ENCODE results near the gene RABAC1.

The RABAC1 gene

GRCh38 chr19:42003506-42004294 is 44.6 kb upstream of the RABAC1 start:
- H3K79me2 ChIP-seq (ENCODE audit: insufficient read depth, low read length), result no peaks in the 10 kb centered on the region
- H3K9me2 ChIP-seq (ENCODE audit: low read depth, low read length), result no peaks in the 10 kb centered on the region
- no peak overlapping the region for H3K4me2 ChIP-seq (ENCODE audit: low read length)
- H2AFZ ChIP-seq (ENCODE audit: low read length), result no peak overlapping the region
- no peak overlapping the region for H3K27ac ChIP-seq (ENCODE audit: low read depth, low read length, poor library complexity, severe bottlenecking)
- no peaks in the 10 kb centered on the region for H4K20me1 ChIP-seq (ENCODE audit: insufficient read depth, low read length)
- no peaks in the 10 kb centered on the region for H3K36me3 ChIP-seq (ENCODE audit: insufficient read depth, low read length)
- TF ChIP-seq CTCF (IDR thresholded peaks at IDR 0.05; ENCODE audit: low read length), result no peak
- TF ChIP-seq EZH2 (IDR thresholded peaks at IDR 0.05; ENCODE audit: borderline replicate concordance, low read length), result no peak
- H3K9me3 ChIP-seq (ENCODE audit: low read length), result no peaks in the 10 kb centered on the region
- H3F3A ChIP-seq (ENCODE audit: insufficient read depth, low read length), result no peaks in the 10 kb centered on the region
- H3K4me1 ChIP-seq (ENCODE audit: insufficient read depth, low read length, severe bottlenecking), result no peaks in the 10 kb centered on the region
- H3K27me3 ChIP-seq (ENCODE audit: insufficient read depth, low read length), result peaks cover 9% of the 10 kb centered on the region
- no peak overlapping the region for H3K4me3 ChIP-seq (ENCODE audit: low read depth, low read length, poor library complexity, severe bottlenecking)
- no peak overlapping the region for H3K9ac ChIP-seq (ENCODE audit: low read length)

GRCh38 chr19:41999878-42000208 is 40.7 kb upstream of the RABAC1 start:
- Histone ChIP-seq H3K9me2 (ENCODE audit: low read depth, low read length) (no peaks in the 10 kb centered on the region), H2AFZ (ENCODE audit: low read length) (no peak overlapping the region), H3K79me2 (ENCODE audit: insufficient read depth, low read length) (no peaks in the 10 kb centered on the region), H3K4me1 (ENCODE audit: insufficient read depth, low read length, severe bottlenecking) (peaks cover 13% of the 10 kb centered on the region), H3K36me3 (ENCODE audit: insufficient read depth, low read length) (no peaks in the 10 kb centered on the region), H3K4me2 (ENCODE audit: low read length) (no peak overlapping the region), H3K27me3 (ENCODE audit: insufficient read depth, low read length) (peaks cover 14% of the 10 kb centered on the region), H3K27ac (ENCODE audit: low read depth, low read length, poor library complexity, severe bottlenecking) (no peak overlapping the region), H3K9ac (ENCODE audit: low read length) (no peak overlapping the region), H3K9me3 (ENCODE audit: low read length) (no peaks in the 10 kb centered on the region), H4K20me1 (ENCODE audit: insufficient read depth, low read length) (no peaks in the 10 kb centered on the region), H3F3A (ENCODE audit: insufficient read depth, low read length) (no peaks in the 10 kb centered on the region), H3K4me3 (ENCODE audit: low read depth, low read length, poor library complexity, severe bottlenecking) (no peak overlapping the region)
- TF ChIP-seq CTCF (IDR thresholded peaks at IDR 0.05; ENCODE audit: low read length) (no peak), EZH2 (IDR thresholded peaks at IDR 0.05; ENCODE audit: borderline replicate concordance, low read length) (no peak)

- no peaks in the 10 kb centered on the region for H3K9me3 ChIP-seq (ENCODE audit: low read length)
- peaks cover 13% of the 10 kb centered on the region for H3K4me1 ChIP-seq (ENCODE audit: insufficient read depth, low read length, severe bottlenecking)
- no peaks in the 10 kb centered on the region for H3K36me3 ChIP-seq (ENCODE audit: insufficient read depth, low read length)
- no peaks in the 10 kb centered on the region for H4K20me1 ChIP-seq (ENCODE audit: insufficient read depth, low read length)
- TF ChIP-seq EZH2 (IDR thresholded peaks at IDR 0.05; ENCODE audit: borderline replicate concordance, low read length), result no peak
- TF ChIP-seq CTCF (IDR thresholded peaks at IDR 0.05; ENCODE audit: low read length), result no peak
- H3K4me3 ChIP-seq (ENCODE audit: low read depth, low read length, poor library complexity, severe bottlenecking), result no peak overlapping the region
- no peak overlapping the region for H2AFZ ChIP-seq (ENCODE audit: low read length)
- H3K4me2 ChIP-seq (ENCODE audit: low read length), result no peak overlapping the region
- H3K27ac ChIP-seq (ENCODE audit: low read depth, low read length, poor library complexity, severe bottlenecking), result no peak overlapping the region
- H3K79me2 ChIP-seq (ENCODE audit: insufficient read depth, low read length), result no peaks in the 10 kb centered on the region
- no peaks in the 10 kb centered on the region for H3F3A ChIP-seq (ENCODE audit: insufficient read depth, low read length)
- no peak overlapping the region for H3K9ac ChIP-seq (ENCODE audit: low read length)
- no peaks in the 10 kb centered on the region for H3K9me2 ChIP-seq (ENCODE audit: low read depth, low read length)
- peaks cover 14% of the 10 kb centered on the region for H3K27me3 ChIP-seq (ENCODE audit: insufficient read depth, low read length)
These were observed 40.2 kb upstream of the RABAC1 start for GRCh38 chr19:41999071-41999877.

Data from OCI-LY1 (cell line).